AG04449 (cell line): Measurements from ENCODE around the gene DDX50.
"Not testable (repeated sequence)": the region's sequence is repeated elsewhere in the genome, so short reads cannot be mapped to it uniquely, and the experiment has no call there.

ENCODE experiments used
- CTCF ChIA-PET: fragments of 350-600 bp; formaldehyde crosslinking; extraction: SDS; loops from one replicate; lab custom pipeline; 2021; ENCODE audit warnings: antibody characterized with exemption; lab: Yijun Ruan, JAX
- POLR2A ChIA-PET: fragments of 400-600, 350-600 bp; formaldehyde crosslinking; extraction: SDS; loops from one replicate; lab custom pipeline; 2020; ENCODE audit warnings: antibody characterized with exemption, inconsistent platforms; lab: Yijun Ruan, JAX
- DNase-seq: peaks from one replicate; pipeline ENCODE4 v3.0.0-alpha.2; 2010; ENCODE audit warnings: low read depth, low spot score
- H3K4me3 ChIP-seq: 2 replicates; pipeline ENCODE4 v1.5.1; 2011; ENCODE audit warnings: low read depth, mild to moderate bottlenecking, control low read depth, low read length
- TF ChIP-seq, protein P1 (sequence below): IDR thresholded peaks from one replicate; pipeline ENCODE4 v1.5.1; 2011; ENCODE audit warnings: mild to moderate bottlenecking, moderate library complexity, low read length, control low read depth, inconsistent platforms; ENCODE audit not compliant: insufficient read depth; ENCODE audit errors: missing control alignments

DDX50 gene

GRCh38 chr10:68897336-68897741 lies 3.8 kb upstream of the DDX50 start:
- DNase-seq, result peak; percentile 28

GRCh38 chr10:68899186-68899745 lies 1.8 kb upstream of the DDX50 start:
- ChIA-PET POLR2A (no interaction called here), CTCF (interaction anchor here (0.6 to 4.7 kb wide), 8 partner anchors 10 to 495 kb away, joined by 3 to 39 read pairs (median 4); no protein-coding TSS in a partner anchor)
- DNase-seq, result no peak
- H3K4me3 ChIP-seq, result no peak overlapping the region
- TF ChIP-seq, protein P1, sequence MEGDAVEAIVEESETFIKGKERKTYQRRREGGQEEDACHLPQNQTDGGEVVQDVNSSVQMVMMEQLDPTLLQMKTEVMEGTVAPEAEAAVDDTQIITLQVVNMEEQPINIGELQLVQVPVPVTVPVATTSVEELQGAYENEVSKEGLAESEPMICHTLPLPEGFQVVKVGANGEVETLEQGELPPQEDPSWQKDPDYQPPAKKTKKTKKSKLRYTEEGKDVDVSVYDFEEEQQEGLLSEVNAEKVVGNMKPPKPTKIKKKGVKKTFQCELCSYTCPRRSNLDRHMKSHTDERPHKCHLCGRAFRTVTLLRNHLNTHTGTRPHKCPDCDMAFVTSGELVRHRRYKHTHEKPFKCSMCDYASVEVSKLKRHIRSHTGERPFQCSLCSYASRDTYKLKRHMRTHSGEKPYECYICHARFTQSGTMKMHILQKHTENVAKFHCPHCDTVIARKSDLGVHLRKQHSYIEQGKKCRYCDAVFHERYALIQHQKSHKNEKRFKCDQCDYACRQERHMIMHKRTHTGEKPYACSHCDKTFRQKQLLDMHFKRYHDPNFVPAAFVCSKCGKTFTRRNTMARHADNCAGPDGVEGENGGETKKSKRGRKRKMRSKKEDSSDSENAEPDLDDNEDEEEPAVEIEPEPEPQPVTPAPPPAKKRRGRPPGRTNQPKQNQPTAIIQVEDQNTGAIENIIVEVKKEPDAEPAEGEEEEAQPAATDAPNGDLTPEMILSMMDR, result no peak

More at GRCh38 chr10:68897336-68897741, 3.8 kb upstream of the DDX50 start:
- ChIA-PET CTCF (interaction anchor here (0.6 to 4.7 kb wide), 35 partner anchors 8 to 742 kb away, joined by 3 to 39 read pairs (median 4); partner anchors contain the start of genes RUFY2 and TET1), POLR2A (no interaction called here)
- no peak overlapping the region for H3K4me3 ChIP-seq
- TF ChIP-seq, protein P1, result peak; percentile 51

GRCh38 chr10:68900427-68901104 lies 549 bp upstream of the DDX50 start:
- DNase-seq, result peak; percentile 24
- ChIA-PET POLR2A (interaction anchor here (0.6 to 2.1 kb wide), 6 partner anchors 11 to 130 kb away, joined by 3 to 6 read pairs (median 4); partner anchors contain the start of gene DDX21), CTCF (interaction anchor here (0.7 to 1.6 kb wide), 4 partner anchors 113 to 494 kb away, joined by 3 to 6 read pairs (median 3); partner anchors contain the start of gene RUFY2)
- H3K4me3 ChIP-seq, result peak overlapping the region; percentile 68
- TF ChIP-seq, protein P1, result no peak

GRCh38 chr10:68902382-68902781 lies 1.3 kb downstream of the DDX50 start:
- POLR2A ChIA-PET, result no interaction called here
- CTCF ChIA-PET, result interaction anchor here (0.6 kb wide), 1 partner anchor 605 kb away, joined by 3 read pairs; no protein-coding TSS in a partner anchor
- no peak for DNase-seq
- H3K4me3 ChIP-seq, result peak overlapping the region; percentile 93
- TF ChIP-seq, protein P1, result no peak

GRCh38 chr10:68924593-68924992 lies 23.5 kb downstream of the DDX50 start:
- CTCF ChIA-PET, result interaction anchor here (1.0 kb wide), 1 partner anchor 16 kb away, joined by 4 read pairs; no protein-coding TSS in a partner anchor
- TF ChIP-seq, protein P1, result no peak
- no peak for DNase-seq
- POLR2A ChIA-PET, result no interaction called here
- H3K4me3 ChIP-seq, result no peak overlapping the region

GRCh38 chr10:68925489-68925888 lies 24.4 kb downstream of the DDX50 start:
- ChIA-PET POLR2A (no interaction called here), CTCF (no interaction called here)
- no peak overlapping the region for H3K4me3 ChIP-seq
- TF ChIP-seq, protein P1, result no peak
- no peak for DNase-seq

- DNase-seq, CTCF ChIA-PET, POLR2A ChIA-PET, H3K4me3 ChIP-seq: not testable (repeated sequence)
Observed at GRCh38 chr10:68929157-68929556, 28.0 kb downstream of the DDX50 start.

- DNase-seq, CTCF ChIA-PET, H3K4me3 ChIP-seq, POLR2A ChIA-PET: not testable (repeated sequence)
Observed at GRCh38 chr10:68929888-68930287, 28.8 kb downstream of the DDX50 start.

DNA sequence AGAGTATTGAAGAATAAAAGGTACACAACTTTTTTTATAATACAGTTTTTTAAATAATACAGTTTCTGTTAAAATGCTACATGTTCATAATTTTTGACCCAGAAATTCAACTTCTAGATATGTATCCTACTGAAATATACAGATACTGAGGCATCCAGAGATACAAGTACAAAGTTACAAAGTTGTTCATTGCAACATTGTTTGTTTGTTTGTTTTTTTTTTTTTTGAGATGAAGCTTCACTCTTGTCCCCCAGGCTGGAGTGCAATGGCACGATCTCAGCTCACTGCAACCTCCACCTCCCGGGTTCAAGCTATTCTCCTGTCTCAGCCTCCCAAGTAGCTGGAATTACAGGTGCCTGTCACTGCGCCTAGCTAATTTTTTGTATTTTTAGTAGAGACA lies 31.7 kb downstream of the DDX50 start:
- DNase-seq, POLR2A ChIA-PET, H3K4me3 ChIP-seq: not testable (repeated sequence)
- CTCF ChIA-PET, result interaction anchor here (0.7 kb wide), 1 partner anchor 35 kb away, joined by 3 read pairs; no protein-coding TSS in a partner anchor
